PC-3 (cell line): ENCODE results near the gene ZNF483. TPM values are rescaled to one million over a fixed set of nuclear protein-coding genes. Genes with fewer than 3 reads are reported as not detected.

Experiments used
- ATAC-seq: fragments of 200-7000 bp; cut with Tn5 transposase; 2 replicates; pipeline ENCODE4 v1.9.1; 2020; ENCODE audit warnings: mild to moderate bottlenecking, moderate library complexity
- BruUV-seq: library from RNA; stranded (reverse); fragments of 400-500 nt; replicated peaks from 2 replicates; lab custom pipeline; 2021; lab: Mats Ljungman, UMichigan
- CTCF ChIA-PET: fragments of 300-600 bp; sonication (Branson Sonifier 250); formaldehyde crosslinking; loops from one replicate; lab custom pipeline; 2022; ENCODE audit warnings: antibody characterized with exemption; lab: Charles Lee
- POLR2A ChIA-PET: fragments of 300-600 bp; sonication (Branson Sonifier 250); formaldehyde crosslinking; loops from one replicate; lab custom pipeline; 2022; ENCODE audit warnings: antibody characterized with exemption; ENCODE audit not compliant: unreplicated experiment; lab: Charles Lee
- DNase-seq: peaks from one replicate; pipeline ENCODE4 v3.0.0-alpha.2; 2015
- H2AFZ ChIP-seq: fragments of 300-600 bp; sonication (generic); 2 replicates; pipeline ENCODE4 v1.6.0; 2016; ENCODE audit warnings: antibody characterized with exemption, low read length
- H3F3A ChIP-seq: fragments of 300-600 bp; sonication (generic); one replicate; pipeline ENCODE4 v1.6.0; 2017; ENCODE audit warnings: antibody characterized with exemption, low read length, control low read depth, mild to moderate bottlenecking; ENCODE audit not compliant: unreplicated experiment
- H3K27ac ChIP-seq: fragments of 300-600 bp; sonication (generic); 2 replicates; pipeline ENCODE4 v1.5.1; 2016; ENCODE audit warnings: mild to moderate bottlenecking, low read length
- H3K27me3 ChIP-seq: fragments of 300-600 bp; sonication (generic); 2 replicates; pipeline ENCODE4 v1.6.1; 2016; ENCODE audit warnings: low read length, mixed read lengths
- H3K36me3 ChIP-seq: fragments of 300-600 bp; sonication (generic); 2 replicates; pipeline ENCODE4 v1.6.1; 2016; ENCODE audit warnings: low read depth, mixed run types, low read length, mixed read lengths
- H3K4me1 ChIP-seq: fragments of 300-600 bp; sonication (generic); 2 replicates; pipeline ENCODE4 v1.5.1; 2016; ENCODE audit warnings: low read length; ENCODE audit not compliant: insufficient read depth
- H3K4me2 ChIP-seq: fragments of 300-600 bp; sonication (generic); 2 replicates; pipeline ENCODE4 v1.6.0; 2016; ENCODE audit warnings: low read length
- H3K4me3 ChIP-seq: fragments of 300-600 bp; sonication (generic); 2 replicates; pipeline ENCODE4 v1.5.1; 2016; ENCODE audit warnings: mild to moderate bottlenecking, low read length, mixed read lengths
- H3K79me2 ChIP-seq: fragments of 300-600 bp; sonication (generic); 2 replicates; pipeline ENCODE4 v1.6.1; 2017; ENCODE audit warnings: low read length, mixed read lengths
- H3K9ac ChIP-seq: fragments of 300-600 bp; sonication (generic); 2 replicates; pipeline ENCODE4 v1.6.0; 2016; ENCODE audit warnings: mild to moderate bottlenecking, low read length
- H3K9me2 ChIP-seq: fragments of 300-600 bp; sonication (generic); replicated peaks from 2 replicates; pipeline ENCODE4 v1.6.1; 2016; ENCODE audit warnings: mixed run types, low read length, mixed read lengths
- H3K9me3 ChIP-seq: fragments of 300-600 bp; sonication (generic); 2 replicates; pipeline ENCODE4 v1.6.1; 2016; ENCODE audit warnings: low read length, mixed read lengths
- H4K20me1 ChIP-seq: fragments of 300-600 bp; sonication (generic); 2 replicates; pipeline ENCODE4 v1.6.1; 2016; ENCODE audit warnings: low read length, mixed read lengths
- EZH2 ChIP-seq: fragments of 300-600 bp; sonication (generic); IDR thresholded peaks from one replicate; pipeline ENCODE4 v1.6.1; 2017; ENCODE audit warnings: antibody characterized with exemption, mild to moderate bottlenecking, low read length; ENCODE audit not compliant: unreplicated experiment
- EZH2phosphoT487 ChIP-seq: fragments of 300-600 bp; sonication (generic); IDR thresholded peaks from 2 replicates; pipeline ENCODE4 v1.6.1; 2018; ENCODE audit warnings: mild to moderate bottlenecking, antibody characterized with exemption, low read length, borderline replicate concordance
- intact Hi-C: fragments of 100-400 bp; cut with micrococcal nuclease; formaldehyde crosslinking; loops from 2 replicates; pipeline ENCODE4 v1.9.0; 2023
- total RNA-seq: library from RNA; depleted of rRNA; stranded (reverse); fragments of >200 nt; gene quantifications from 2 replicates; pipeline ENCODE4 v1.2.3, GENCODE V29; 2014
- TF ChIP-seq, protein P1 (sequence below): fragments of 300-600 bp; sonication (generic); conservative IDR thresholded peaks from 2 replicates; pipeline ENCODE4 v1.5.1; 2017; ENCODE audit warnings: antibody characterized with exemption, low read depth, mild to moderate bottlenecking, low read length

The ZNF483 gene
- total RNA-seq, 1 experiment from 2014 or later: 3.9 TPM

DNA sequence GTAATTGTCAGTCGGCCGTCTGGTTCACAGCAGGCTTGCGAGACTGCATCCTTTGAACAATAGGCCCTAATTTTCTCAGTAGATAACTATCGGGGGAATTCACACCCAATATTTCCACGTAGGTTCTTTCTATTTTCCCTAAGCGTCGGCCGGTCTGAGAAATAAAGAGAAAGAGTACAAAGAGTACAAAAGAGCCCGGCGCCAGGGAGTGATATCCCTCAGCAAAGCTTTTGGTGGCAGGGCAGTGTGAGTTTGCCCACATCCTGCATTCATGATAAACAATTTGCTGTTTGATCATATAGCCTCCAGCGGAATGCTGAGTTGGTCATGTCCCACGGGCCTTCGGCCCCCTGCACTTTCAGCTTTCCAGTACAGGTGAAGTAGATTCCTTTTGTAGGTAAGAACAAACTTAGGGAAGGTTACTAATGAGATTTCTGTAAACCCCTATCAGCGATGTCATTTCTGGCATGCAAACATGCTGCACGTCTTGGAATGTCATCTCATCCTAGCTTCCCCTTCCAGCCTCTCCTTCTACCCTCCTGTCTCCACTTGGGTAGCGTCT lies 79.2 kb downstream of the ZNF483 start:
- POLR2A ChIA-PET: no interaction called here
- no TSS peak for BruUV-seq
- TF ChIP-seq, protein P1, sequence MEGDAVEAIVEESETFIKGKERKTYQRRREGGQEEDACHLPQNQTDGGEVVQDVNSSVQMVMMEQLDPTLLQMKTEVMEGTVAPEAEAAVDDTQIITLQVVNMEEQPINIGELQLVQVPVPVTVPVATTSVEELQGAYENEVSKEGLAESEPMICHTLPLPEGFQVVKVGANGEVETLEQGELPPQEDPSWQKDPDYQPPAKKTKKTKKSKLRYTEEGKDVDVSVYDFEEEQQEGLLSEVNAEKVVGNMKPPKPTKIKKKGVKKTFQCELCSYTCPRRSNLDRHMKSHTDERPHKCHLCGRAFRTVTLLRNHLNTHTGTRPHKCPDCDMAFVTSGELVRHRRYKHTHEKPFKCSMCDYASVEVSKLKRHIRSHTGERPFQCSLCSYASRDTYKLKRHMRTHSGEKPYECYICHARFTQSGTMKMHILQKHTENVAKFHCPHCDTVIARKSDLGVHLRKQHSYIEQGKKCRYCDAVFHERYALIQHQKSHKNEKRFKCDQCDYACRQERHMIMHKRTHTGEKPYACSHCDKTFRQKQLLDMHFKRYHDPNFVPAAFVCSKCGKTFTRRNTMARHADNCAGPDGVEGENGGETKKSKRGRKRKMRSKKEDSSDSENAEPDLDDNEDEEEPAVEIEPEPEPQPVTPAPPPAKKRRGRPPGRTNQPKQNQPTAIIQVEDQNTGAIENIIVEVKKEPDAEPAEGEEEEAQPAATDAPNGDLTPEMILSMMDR: no peak
- TF ChIP-seq EZH2phosphoT487 (no peak), EZH2 (no peak)
- peaks cover 11% of the 10 kb centered on the region for H3K4me1 ChIP-seq
- H3K79me2 ChIP-seq: peaks cover 7% of the 10 kb centered on the region
- no peaks in the 10 kb centered on the region for H3K27me3 ChIP-seq
- no peak overlapping the region for H3K4me3 ChIP-seq
- no peaks in the 10 kb centered on the region for H3K9me3 ChIP-seq
- no peak overlapping the region for H2AFZ ChIP-seq
- no peak overlapping the region for H3K27ac ChIP-seq
- H3K36me3 ChIP-seq: no peaks in the 10 kb centered on the region
- no peak overlapping the region for H3K4me2 ChIP-seq
- H3F3A ChIP-seq: no peaks in the 10 kb centered on the region
- DNase-seq (no peak), ATAC-seq (no peak)
- intact Hi-C loops: no loop called here
- CTCF ChIA-PET: interaction anchor here (1.0 kb wide), 1 partner anchor 17 kb away, joined by 3 read pairs; no protein-coding TSS in a partner anchor
- H3K9ac ChIP-seq: no peak overlapping the region
- H3K9me2 ChIP-seq: no peaks in the 10 kb centered on the region
- H4K20me1 ChIP-seq: no peaks in the 10 kb centered on the region

- ChIA-PET CTCF (interaction anchor here (1.0 kb wide), 1 partner anchor 16 kb away, joined by 3 read pairs; no protein-coding TSS in a partner anchor), POLR2A (interaction anchor here (0.5 kb wide), 1 partner anchor 249 kb away, joined by 10 read pairs; no protein-coding TSS in a partner anchor)
- H4K20me1 ChIP-seq: no peaks in the 10 kb centered on the region
- no peaks in the 10 kb centered on the region for H3K36me3 ChIP-seq
- TF ChIP-seq EZH2: no peak
- TF ChIP-seq EZH2phosphoT487: no peak
- TF ChIP-seq, protein P1: no peak
- H3K4me1 ChIP-seq: peaks cover 11% of the 10 kb centered on the region
- no peak overlapping the region for H3K4me2 ChIP-seq
- intact Hi-C loops: no loop called here
- H2AFZ ChIP-seq: no peak overlapping the region
- DNase-seq (no peak), ATAC-seq (no peak)
- no peaks in the 10 kb centered on the region for H3K27me3 ChIP-seq
- no peak overlapping the region for H3K9ac ChIP-seq
- BruUV-seq: no TSS peak
- H3K9me3 ChIP-seq: no peaks in the 10 kb centered on the region
- no peaks in the 10 kb centered on the region for H3F3A ChIP-seq
- H3K9me2 ChIP-seq: no peaks in the 10 kb centered on the region
- no peak overlapping the region for H3K27ac ChIP-seq
- H3K79me2 ChIP-seq: no peaks in the 10 kb centered on the region
- H3K4me3 ChIP-seq: no peak overlapping the region
Measured at GRCh38 chr9:111605041-111605559, 80.1 kb downstream of the ZNF483 start.

DNA sequence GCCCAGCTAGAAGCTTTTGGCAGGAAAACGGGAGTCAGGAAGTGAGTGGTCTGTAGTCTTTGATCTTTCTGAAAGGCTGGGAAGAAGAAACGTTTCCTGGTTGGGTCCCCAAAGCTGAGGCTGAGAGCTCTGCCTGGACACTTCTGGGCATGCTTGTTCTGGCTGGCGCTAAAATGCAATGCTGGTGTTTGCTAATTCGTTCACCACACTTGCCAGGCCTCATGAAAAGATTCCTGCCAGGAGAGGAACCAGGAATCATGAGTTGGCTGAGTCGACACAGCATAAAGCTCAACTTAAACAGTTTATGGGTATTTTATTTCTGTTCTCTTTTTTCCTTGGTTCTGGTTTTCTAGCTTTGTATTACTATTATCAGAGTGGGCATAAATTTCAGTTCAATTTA lies 85.2 kb downstream of the ZNF483 start:
- intact Hi-C loops: no loop called here
- ATAC-seq (no peak), DNase-seq (no peak)
- ChIA-PET CTCF (interaction anchor here (0.6 kb wide), 1 partner anchor 12 kb away, joined by 9 read pairs; no protein-coding TSS in a partner anchor), POLR2A (no interaction called here)
- Histone ChIP-seq H3K27ac (no peak overlapping the region), H3K79me2 (no peaks in the 10 kb centered on the region), H3K4me2 (no peak overlapping the region), H3K27me3 (no peaks in the 10 kb centered on the region), H4K20me1 (no peaks in the 10 kb centered on the region), H3K36me3 (no peaks in the 10 kb centered on the region), H3K4me3 (no peak overlapping the region), H3K4me1 (no peaks in the 10 kb centered on the region), H2AFZ (no peak overlapping the region), H3K9ac (no peak overlapping the region), H3K9me3 (no peaks in the 10 kb centered on the region), H3K9me2 (no peaks in the 10 kb centered on the region), H3F3A (no peaks in the 10 kb centered on the region)
- TF ChIP-seq EZH2: no peak
- no peak for TF ChIP-seq EZH2phosphoT487
- TF ChIP-seq, protein P1: no peak
- BruUV-seq: no TSS peak
